IMR-90 (cell line): ENCODE results near the gene TBCE. TPM values are rescaled to one million over a fixed set of nuclear protein-coding genes. Genes with fewer than 3 reads are reported as not detected.

ENCODE experiments used
- ATAC-seq: fragments of 200-7000 bp; cut with Tn5 transposase; 2 replicates; pipeline ENCODE4 v1.9.1; 2020; ENCODE audit warnings: low read depth, mild to moderate bottlenecking, moderate library complexity
- BruUV-seq: library from RNA; stranded (reverse); fragments of 400-500 nt; replicated peaks from 2 replicates; lab custom pipeline; 2021; lab: Mats Ljungman, UMichigan
- CTCF ChIA-PET: fragments of 300-600 bp; formaldehyde crosslinking; extraction: SDS; loops from one replicate; lab custom pipeline; 2021; ENCODE audit warnings: antibody characterized with exemption; lab: Yijun Ruan, JAX
- POLR2A ChIA-PET: fragments of 300-600 bp; sonication (Branson Sonifier 250); formaldehyde crosslinking; loops from one replicate; lab custom pipeline; 2022; ENCODE audit warnings: antibody characterized with exemption; ENCODE audit not compliant: unreplicated experiment; lab: Charles Lee
- DNase-seq: peaks from one replicate; pipeline ENCODE4 v3.0.0; 2013
- H2AFZ ChIP-seq: replicated peaks from 2 replicates; pipeline ENCODE3; 2013; ENCODE audit warnings: low read length, mild to moderate bottlenecking; ENCODE audit not compliant: poor library complexity
- H2AK5ac ChIP-seq: 2 replicates; pipeline ENCODE4 v1.6.1; 2013; ENCODE audit warnings: low read depth, low read length, inconsistent platforms
- H2AK9ac ChIP-seq: replicated peaks from 2 replicates; pipeline ENCODE3; 2013; ENCODE audit warnings: mild to moderate bottlenecking, low read depth, low read length, moderate library complexity; ENCODE audit not compliant: poor library complexity
- H2BK120ac ChIP-seq: 2 replicates; pipeline ENCODE4 v1.6.1; 2013; ENCODE audit warnings: low read depth, low read length, inconsistent platforms
- H2BK15ac ChIP-seq: 3 replicates; pipeline ENCODE4 v1.6.1; 2013; ENCODE audit warnings: low read depth, low read length, inconsistent platforms
- H2BK20ac ChIP-seq: 2 replicates; pipeline ENCODE4 v1.6.1; 2013; ENCODE audit warnings: low read depth, mild to moderate bottlenecking, inconsistent platforms, low read length, moderate library complexity
- H2BK5ac ChIP-seq: 2 replicates; pipeline ENCODE4 v1.6.1; 2013; ENCODE audit warnings: mild to moderate bottlenecking, low read depth, low read length, inconsistent platforms; ENCODE audit not compliant: poor library complexity, severe bottlenecking
- H3K14ac ChIP-seq: replicated peaks from 2 replicates; pipeline ENCODE4 v1.6.1; 2013; ENCODE audit warnings: low read depth, low read length, inconsistent platforms
- H3K18ac ChIP-seq: 2 replicates; pipeline ENCODE4 v1.6.1; 2013; ENCODE audit warnings: low read depth, low read length, control low read depth
- H3K23ac ChIP-seq: 2 replicates; pipeline ENCODE4 v1.6.1; 2013; ENCODE audit warnings: low read depth, low read length, inconsistent platforms
- H3K27ac ChIP-seq: 2 replicates; pipeline ENCODE4 v1.5.1; 2013; ENCODE audit warnings: mild to moderate bottlenecking, control low read depth, low read length; ENCODE audit not compliant: insufficient read depth
- H3K27me3 ChIP-seq: 2 replicates; pipeline ENCODE4 v1.6.1; 2013; ENCODE audit warnings: low read length; ENCODE audit not compliant: control insufficient read depth, insufficient read depth
- H3K36me3 ChIP-seq: 2 replicates; pipeline ENCODE4 v1.6.1; 2013; ENCODE audit warnings: low read length, mixed read lengths; ENCODE audit not compliant: control insufficient read depth, insufficient read depth
- H3K4ac ChIP-seq: 2 replicates; pipeline ENCODE4 v1.6.1; 2013; ENCODE audit warnings: low read depth, low read length, inconsistent platforms
- H3K4me1 ChIP-seq: 2 replicates; pipeline ENCODE4 v1.6.1; 2013; ENCODE audit warnings: low read length, mixed read lengths; ENCODE audit not compliant: control insufficient read depth, insufficient read depth
- H3K4me2 ChIP-seq: 2 replicates; pipeline ENCODE4 v1.6.1; 2013; ENCODE audit warnings: low read depth, mild to moderate bottlenecking, control low read depth, low read length, moderate library complexity
- H3K4me3 ChIP-seq: 2 replicates; pipeline ENCODE4 v1.5.1; 2013; ENCODE audit warnings: low read depth, mild to moderate bottlenecking, control low read depth, low read length, moderate library complexity; ENCODE audit not compliant: insufficient read depth
- H3K56ac ChIP-seq: 2 replicates; pipeline ENCODE4 v1.6.1; 2013; ENCODE audit warnings: low read length, inconsistent platforms; ENCODE audit not compliant: insufficient read depth; ENCODE audit errors: extremely low read depth
- H3K79me1 ChIP-seq, 2 experiments: 2 replicates each; pipeline ENCODE4 v1.6.1; 2013; ENCODE audit warnings: low read length in 2 of 2, inconsistent platforms in 1 of 2, low read depth in 1 of 2
- H3K9ac ChIP-seq: 2 replicates; pipeline ENCODE4 v1.6.1; 2013; ENCODE audit warnings: low read depth, low read length, control low read depth
- H3K9me1 ChIP-seq: 2 replicates; pipeline ENCODE4 v1.6.1; 2013; ENCODE audit warnings: low read length, inconsistent platforms; ENCODE audit not compliant: insufficient read depth
- H3K9me3 ChIP-seq: 2 replicates; pipeline ENCODE4 v1.6.1; 2013; ENCODE audit warnings: low read length; ENCODE audit not compliant: control insufficient read depth, insufficient read depth
- H4K20me1 ChIP-seq: 2 replicates; pipeline ENCODE4 v1.6.1; 2013; ENCODE audit warnings: low read length, inconsistent platforms; ENCODE audit not compliant: insufficient read depth
- H4K5ac ChIP-seq: 2 replicates; pipeline ENCODE4 v1.6.1; 2013; ENCODE audit warnings: mild to moderate bottlenecking, low read depth, low read length, control low read depth
- H4K8ac ChIP-seq, 2 experiments: 2 replicates each; pipeline ENCODE4 v1.6.1; 2013; ENCODE audit warnings: low read depth in 2 of 2, low read length in 2 of 2, control low read depth in 1 of 2, inconsistent platforms in 1 of 2
- H4K91ac ChIP-seq: 2 replicates; pipeline ENCODE4 v1.6.1; 2013; ENCODE audit warnings: low read depth, low read length, inconsistent platforms; ENCODE audit not compliant: insufficient read depth
- CHD1 ChIP-seq: IDR thresholded peaks from 2 replicates; pipeline ENCODE4 v1.6.1; 2012; ENCODE audit warnings: low read depth, low read length, improper control_type of control experiment
- MXI1 ChIP-seq: IDR thresholded peaks from 2 replicates; pipeline ENCODE4 v1.6.1; 2012; ENCODE audit warnings: low read depth, mild to moderate bottlenecking, low read length, moderate library complexity, borderline replicate concordance
- POLR2A ChIP-seq: IDR thresholded peaks from 2 replicates; pipeline ENCODE4 v1.6.1; 2012; ENCODE audit warnings: mild to moderate bottlenecking, low read depth, low read length
- SMC3 ChIP-seq: fragments of 150-350 bp; IDR thresholded peaks from 2 replicates; pipeline ENCODE4 v1.6.1; 2016; ENCODE audit warnings: low read depth, mild to moderate bottlenecking, antibody characterized with exemption, low read length, moderate library complexity
- WGBS, 2 experiments: methylation state at CpG; one replicate each; pipeline versions ENCODE4 v1.1.5 to v1.1.7; 2013; ENCODE audit warnings: missing lambda C conversion rate in 2 of 2; ENCODE audit not compliant: insufficient read length in 1 of 2; ENCODE audit errors: extremely low coverage in 2 of 2; 5-methylcytosine and 5-hydroxymethylcytosine counted together
- dilution Hi-C: fragments of 300-500 bp; cut with HindIII; formaldehyde crosslinking; loops from one replicate; pipeline ENCODE4 v1.14.3; 2018; ENCODE audit warnings: low sequenced_read_pairs; ENCODE audit not compliant: unreplicated experiment
- in situ Hi-C: fragments of 300-500 bp; cut with MboI; formaldehyde crosslinking; loops from 3 replicates; pipeline ENCODE4 v1.14.3; 2019; ENCODE audit warnings: low sequenced_read_pairs, inconsistent platforms, mixed read lengths
- intact Hi-C: fragments of 100-400 bp; cut with micrococcal nuclease; formaldehyde crosslinking; loops from 2 replicates; pipeline ENCODE4 v1.10.0; 2022
- polyA plus RNA-seq, 3 experiments: library from polyadenylated mRNA; depleted of rRNA; stranded (reverse); fragments of >200 nt; gene quantifications; 2 replicates each; pipeline ENCODE4 v1.2.3, GENCODE V29; 2012; ENCODE audit warnings: low replicate concordance in 1 of 3
- total RNA-seq: library from RNA; depleted of rRNA; stranded (reverse); fragments of >200 nt; gene quantifications from 2 replicates; pipeline ENCODE4 v1.2.3, GENCODE V29; 2012

The TBCE gene
- total and polyA plus RNA-seq, 2 of the 4 experiments (the other 2 are of a cell fraction) = 25.3 to 26.7 TPM

DNA sequence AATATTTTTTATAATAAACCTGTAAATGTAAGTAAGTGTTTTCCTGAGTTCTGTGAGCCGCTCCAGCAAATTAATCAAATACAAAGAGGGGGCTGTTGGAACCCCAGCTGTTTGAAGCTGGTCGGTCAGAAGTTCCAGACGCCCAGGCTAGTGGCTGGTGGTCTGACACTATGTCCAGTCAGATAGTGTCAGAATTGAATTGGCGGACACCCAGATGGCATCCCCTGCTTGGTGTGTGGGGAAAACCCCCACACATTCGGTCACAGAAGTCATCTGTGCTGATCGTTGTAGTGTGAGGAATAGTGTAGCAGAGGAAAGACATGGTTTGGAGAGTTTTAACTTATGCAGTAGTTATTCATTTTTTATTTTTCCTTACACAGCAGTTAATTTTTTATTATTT lies 32.4 kb downstream of the TBCE start:
- no peak for TF ChIP-seq POLR2A
- no peak for TF ChIP-seq MXI1
- no peak for TF ChIP-seq SMC3
- TF ChIP-seq CHD1 = no peak
- ATAC-seq (no peak), DNase-seq (no peak)
- H3K4me3 ChIP-seq = no peak overlapping the region
- no peak overlapping the region for H4K8ac ChIP-seq
- no peak overlapping the region for H3K18ac ChIP-seq
- CTCF ChIA-PET = interaction anchor here (0.6 to 1.0 kb wide), 2 partner anchors 9 to 44 kb away, joined by 3 to 6 read pairs; no protein-coding TSS in a partner anchor
- no peak overlapping the region for H3K4ac ChIP-seq
- H4K5ac ChIP-seq = no peak overlapping the region
- H3K56ac ChIP-seq = no peak overlapping the region
- H3K23ac ChIP-seq = no peak overlapping the region
- no peak overlapping the region for H2AFZ ChIP-seq
- no peak overlapping the region for H3K27ac ChIP-seq
- no peaks in the 10 kb centered on the region for H3K27me3 ChIP-seq
- no peak overlapping the region for H3K9ac ChIP-seq
- H3K14ac ChIP-seq = peak overlapping the region; percentile 40; the same call in 1 of the 2 replicates
- peak overlapping the region; percentile 73 for H2AK9ac ChIP-seq
- H4K91ac ChIP-seq = no peak overlapping the region
- dilution Hi-C loops (no loop called here), in situ Hi-C loops (no loop called here), intact Hi-C loops (no loop called here)
- POLR2A ChIA-PET = no interaction called here
- peaks cover 5% of the 10 kb centered on the region for H3K9me1 ChIP-seq
- no peak overlapping the region for H2BK120ac ChIP-seq
- no peak overlapping the region for H2BK5ac ChIP-seq
- no TSS peak for BruUV-seq
- no peaks in the 10 kb centered on the region for H3K9me3 ChIP-seq
- no peaks in the 10 kb centered on the region; the same call in 1 of the 2 replicates for H3K4me1 ChIP-seq
- H2BK15ac ChIP-seq = no peak overlapping the region
- peaks cover 25% of the 10 kb centered on the region for H4K20me1 ChIP-seq
- WGBS, 2 experiments = no CpG with 5 or more reads among the region's 6 CpGs
- H2BK20ac ChIP-seq = no peak overlapping the region; the same call in 1 of the 2 replicates
- H3K4me2 ChIP-seq = no peak overlapping the region
- H2AK5ac ChIP-seq = no peak overlapping the region
- no peaks in the 10 kb centered on the region for H3K36me3 ChIP-seq
- peaks cover 8 to 59% of the 10 kb centered on the region in 2 experiments for H3K79me1 ChIP-seq
